Sigmoid colon (tissue), 7 donors: Measurements from ENCODE around the gene UBAP2. TPM values are rescaled to one million over a fixed set of nuclear protein-coding genes. Genes with fewer than 3 reads are reported as not detected.
"Not testable (repeated sequence)": the region's sequence is repeated elsewhere in the genome, so short reads cannot be mapped to it uniquely, and the experiment has no call there.

ENCODE experiments used
- DNase-seq: peaks from one replicate; pipeline ENCODE4 v3.0.0-alpha.2; 2019
- H3K27ac ChIP-seq, 4 donors: fragments of 200-600 bp; sonication (generic); one replicate each; pipeline ENCODE4 v1.5.1; 2016 to 2019; ENCODE audit warnings: mild to moderate bottlenecking in 1 of 4
- H3K27me3 ChIP-seq, 3 donors: fragments of 200-600 bp; sonication (generic); one replicate each; pipeline ENCODE4 v1.5.1; 2019; ENCODE audit warnings: mild to moderate bottlenecking in 1 of 3
- H3K36me3 ChIP-seq, 4 donors: fragments of 200-600 bp; sonication (generic); one replicate each; pipeline ENCODE4 v1.5.1; 2016 to 2019
- H3K4me1 ChIP-seq, 4 donors: fragments of 200-600 bp; sonication (generic); one replicate each; pipeline ENCODE4 v1.5.1; 2017 to 2019
- H3K4me3 ChIP-seq, 4 donors: fragments of 200-600 bp; sonication (generic); one replicate each; pipeline ENCODE4 v1.5.1; 2017 to 2019; ENCODE audit warnings: mild to moderate bottlenecking in 2 of 4, moderate library complexity in 1 of 4
- H3K9me3 ChIP-seq, 4 donors: fragments of 200-600 bp in 3 of 4; sonication (generic) in 3 of 4; one replicate each; pipeline versions ENCODE4 v1.5.1 to v1.6.1; 2013 to 2019
- CTCF ChIP-seq, 4 experiments: fragments of 450-650 bp in 3 of 4; fragments of 200-600 bp in 1 of 4; IDR thresholded peaks; one replicate each; pipeline ENCODE4 v1.5.1; 2016 to 2019; ENCODE audit warnings: antibody characterized with exemption in 4 of 4, mild to moderate bottlenecking in 3 of 4, moderate library complexity in 2 of 4
- EP300 ChIP-seq, 4 donors: sonication (generic); formaldehyde crosslinking; IDR thresholded peaks; one replicate each; pipeline ENCODE4 v1.6.1; 2017; ENCODE audit warnings: antibody characterized with exemption in 4 of 4
- POLR2A ChIP-seq, 2 donors: fragments of 450-650 bp; IDR thresholded peaks; one replicate each; pipeline ENCODE4 v1.6.1; 2016; ENCODE audit warnings: antibody characterized with exemption in 2 of 2, mild to moderate bottlenecking in 2 of 2, moderate library complexity in 2 of 2
- POLR2AphosphoS5 ChIP-seq, 4 donors: sonication (generic); formaldehyde crosslinking; IDR thresholded peaks; one replicate each; pipeline ENCODE4 v1.6.1; 2017; ENCODE audit warnings: antibody characterized with exemption in 4 of 4
- WGBS, 2 donors: extraction: QIAGEN DNeasy Blood & Tissue Kit; methylation state at CpG; one replicate each; pipeline ENCODE4 v1.1.7; 2013; 5-methylcytosine and 5-hydroxymethylcytosine counted together
- intact Hi-C: fragments of 100-400 bp; cut with DNase I; formaldehyde crosslinking; loops from one replicate; pipeline ENCODE4 v1.15.1; 2023
- polyA plus RNA-seq, 3 donors: library from polyadenylated mRNA; stranded (reverse); fragments of 200-250 nt; gene quantifications; one replicate each; pipeline ENCODE4 v1.2.3, GENCODE V29; 2013
- total RNA-seq, 4 donors: library from RNA; depleted of rRNA; stranded (reverse); fragments of >200 nt; gene quantifications; one replicate each; pipeline ENCODE4 v1.1.0, GENCODE V29; 2016
- donor health status: healthy with polysubstance abuse.
- donor health status: Bipolar disorder and iron deficiency.
- donor health status: healthy.

UBAP2 gene
- total and polyA plus RNA-seq, 7 donors, result 6.6 to 50.4 (median 28.8) TPM

DNA sequence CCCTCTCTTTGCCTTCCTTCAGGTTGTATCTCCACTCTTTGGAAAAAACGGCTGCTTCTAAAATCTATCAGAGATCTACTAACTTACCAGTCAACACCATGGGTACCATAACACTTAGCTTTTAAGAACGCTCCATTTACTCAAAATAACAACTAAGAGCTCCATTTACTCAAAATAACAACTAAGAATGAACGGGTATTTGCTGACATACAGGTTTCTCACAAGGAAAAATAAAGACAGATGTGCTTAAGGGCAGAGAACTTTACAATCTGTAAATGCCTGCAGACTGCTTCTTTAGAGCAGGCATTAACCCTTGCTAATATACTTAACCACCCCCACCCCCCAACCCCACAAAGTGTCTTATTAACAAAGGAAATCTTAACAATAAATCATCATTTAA, 2.8 kb downstream of the UBAP2 start:
- intact Hi-C loops, result loop anchor here (5.0 to 10.0 kb wide), 2 partner anchors 131 to 231 kb away; partner anchors contain the start of genes UBAP1 and UBE2R2
- TF ChIP-seq CTCF (IDR thresholded peaks at IDR 0.05), result no peak
- TF ChIP-seq POLR2A (IDR thresholded peaks at IDR 0.05), result no peak
- no peak for TF ChIP-seq EP300 (IDR thresholded peaks at IDR 0.05)
- no peak for TF ChIP-seq POLR2AphosphoS5 (IDR thresholded peaks at IDR 0.05)
- Histone ChIP-seq H3K36me3 (no peaks in the 10 kb centered on the region), H3K4me3 (no peak overlapping the region), H3K4me1 (peaks cover 0 to 28% (median 17%) of the 10 kb centered on the region in 4 donors), H3K27me3 (no peaks in the 10 kb centered on the region), H3K9me3 (no peaks in the 10 kb centered on the region), H3K27ac (no peak overlapping the region)
- DNase-seq, result no peak
- WGBS, 2 donors, result 65 to 82% methylated on average over 3 of the region's 3 CpGs

GRCh38 chr9:34042074-34042473, 6.6 kb downstream of the UBAP2 start:
- intact Hi-C loops, result loop anchor here (10.0 kb wide), 1 partner anchor 227 kb away; the partner anchor contains the start of gene UBE2R2
- H3K27me3 ChIP-seq, H3K4me3 ChIP-seq, H3K4me1 ChIP-seq, DNase-seq, H3K9me3 ChIP-seq, H3K36me3 ChIP-seq, H3K27ac ChIP-seq: not testable (repeated sequence)
- 96 to 98% methylated on average over 10 of the region's 10 CpGs for WGBS, 2 donors

DNA sequence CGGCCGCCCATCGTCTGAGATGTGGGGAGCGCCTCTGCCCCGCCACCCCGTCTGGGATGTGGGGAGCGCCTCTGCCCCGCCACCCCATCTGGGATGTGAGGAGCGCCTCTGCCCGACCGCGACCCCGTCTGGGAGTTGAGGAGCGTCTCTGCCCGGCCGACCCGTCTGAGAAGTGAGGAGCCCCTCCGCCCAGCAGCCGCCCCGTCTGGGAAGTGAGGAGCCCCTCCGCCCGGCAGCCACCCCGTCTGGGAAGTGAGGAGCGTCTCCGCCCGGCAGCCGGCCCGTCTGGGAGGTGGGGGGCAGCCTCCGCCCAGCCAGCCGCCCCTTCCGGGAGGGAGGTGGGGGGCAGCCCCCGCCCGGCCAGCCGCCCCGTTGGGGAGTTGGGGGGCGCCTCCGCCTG, 9.8 kb downstream of the UBAP2 start:
- H3K27me3 ChIP-seq, result not testable (repeated sequence)

GRCh38 chr9:34037626-34038025, 11.1 kb downstream of the UBAP2 start:
- no peak for DNase-seq
- TF ChIP-seq EP300 (IDR thresholded peaks at IDR 0.05), result no peak
- TF ChIP-seq POLR2A (IDR thresholded peaks at IDR 0.05), result no peak
- TF ChIP-seq POLR2AphosphoS5 (IDR thresholded peaks at IDR 0.05), result no peak
- TF ChIP-seq CTCF (IDR thresholded peaks at IDR 0.05), result no peak
- Histone ChIP-seq H3K27me3 (no peaks in the 10 kb centered on the region), H3K4me3 (no peak overlapping the region), H3K36me3 (no peaks in the 10 kb centered on the region), H3K9me3 (no peaks in the 10 kb centered on the region), H3K27ac (no peak overlapping the region), H3K4me1 (peaks cover 0 to 21% (median 8%) of the 10 kb centered on the region in 4 donors)
- 25 to 67% methylated on average over 2 of the region's 2 CpGs for WGBS, 2 donors
- intact Hi-C loops, result no loop called here

More for the DNA sequence above, 9.8 kb downstream of the UBAP2 start:
- H3K4me1 ChIP-seq, result peaks cover 0 to 21% (median 7%) of the 10 kb centered on the region in 4 donors
- H3K36me3 ChIP-seq, DNase-seq, H3K9me3 ChIP-seq, intact Hi-C loops, H3K27ac ChIP-seq, H3K4me3 ChIP-seq: not testable (repeated sequence)
- 96 to 97% methylated on average over 37 of the region's 37 CpGs for WGBS, 2 donors

DNA sequence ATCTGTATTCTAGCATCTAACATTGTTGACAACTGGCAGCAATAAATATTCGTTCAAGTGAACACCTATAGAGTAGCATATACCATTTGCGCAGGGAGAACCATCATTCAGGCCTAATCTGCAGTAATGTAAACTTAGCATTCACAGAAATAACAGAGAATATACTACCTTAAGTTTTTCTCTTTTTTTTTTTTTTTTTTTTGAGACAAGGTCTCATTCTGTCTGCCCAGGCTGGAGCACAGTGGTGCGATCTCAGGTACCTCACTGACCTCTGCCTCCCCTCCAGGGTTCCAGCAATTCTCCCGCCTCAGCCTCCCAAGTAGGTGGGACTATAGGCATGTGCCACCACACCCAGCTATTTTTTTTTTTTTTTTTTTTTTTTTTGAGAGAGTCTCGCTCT, 12.1 kb downstream of the UBAP2 start:
- Histone ChIP-seq H3K27me3 (no peaks in the 10 kb centered on the region), H3K4me3 (no peak overlapping the region), H3K27ac (peak overlapping the region in 1 of 4 donors; percentile 66), H3K4me1 (peaks cover 0 to 21% (median 8%) of the 10 kb centered on the region in 4 donors), H3K9me3 (no peaks in the 10 kb centered on the region), H3K36me3 (no peaks in the 10 kb centered on the region)
- no peak for DNase-seq
- intact Hi-C loops, result no loop called here
- 92 to 96% methylated on average over 5 of the region's 5 CpGs for WGBS, 2 donors
- TF ChIP-seq CTCF (IDR thresholded peaks at IDR 0.05) (no peak), POLR2A (IDR thresholded peaks at IDR 0.05) (no peak), POLR2AphosphoS5 (IDR thresholded peaks at IDR 0.05) (no peak), EP300 (IDR thresholded peaks at IDR 0.05) (no peak)

DNA sequence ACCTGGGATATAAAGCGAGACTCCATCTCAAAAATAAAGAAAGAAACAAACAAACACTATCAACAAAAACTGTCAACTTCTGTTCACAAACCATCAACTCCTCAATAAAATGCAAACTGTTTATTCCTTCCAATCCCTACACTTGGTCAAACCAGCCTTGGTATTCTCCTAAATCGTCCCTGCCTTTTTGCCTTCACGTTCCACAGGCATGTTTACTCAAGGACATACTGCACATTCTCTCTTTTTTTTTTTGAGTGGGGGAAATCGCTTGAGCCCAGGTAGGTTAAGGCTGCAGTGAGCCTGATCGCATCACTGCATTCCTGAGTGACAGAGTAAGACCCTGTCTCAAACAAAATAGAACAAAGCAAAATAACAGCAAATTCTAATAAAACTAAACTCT, 13.0 kb downstream of the UBAP2 start:
- intact Hi-C loops, result no loop called here
- H3K36me3 ChIP-seq, result no peaks in the 10 kb centered on the region
- 74% methylated on average over 5 of the region's 5 CpGs for WGBS, 2 donors
- H3K27ac ChIP-seq, result peak overlapping the region in 1 of 4 donors; percentile 66
- H3K4me1 ChIP-seq, result peaks cover 0 to 21% (median 8%) of the 10 kb centered on the region in 4 donors
- no peaks in the 10 kb centered on the region for H3K9me3 ChIP-seq
- no peaks in the 10 kb centered on the region for H3K27me3 ChIP-seq
- no peak overlapping the region for H3K4me3 ChIP-seq
- TF ChIP-seq EP300 (IDR thresholded peaks at IDR 0.05), result no peak
- TF ChIP-seq POLR2A (IDR thresholded peaks at IDR 0.05), result no peak
- no peak for TF ChIP-seq CTCF (IDR thresholded peaks at IDR 0.05)
- no peak for TF ChIP-seq POLR2AphosphoS5 (IDR thresholded peaks at IDR 0.05)
- no peak for DNase-seq
